Activated CD8-positive, alpha-beta memory T cell treated with anti-CD3 and anti-CD28 coated beads for 48 hours (primary cell): ENCODE data around the gene FRS3.

ENCODE experiments used
- DNase-seq, 3 experiments: peaks; one replicate each; pipeline ENCODE4 v3.0.0-alpha.2; 2020; ENCODE audit warnings: low read depth in 2 of 3, low spot score in 2 of 3

FRS3 gene

GRCh38 chr6:41791305-41791704 is 11.6 kb upstream of the FRS3 start:
- no peak for DNase-seq

GRCh38 chr6:41790045-41790444 is 10.3 kb upstream of the FRS3 start:
- no peak for DNase-seq

- DNase-seq = no peak
These were observed 9.7 kb upstream of the FRS3 start for GRCh38 chr6:41789390-41789724.

- peak; percentile 90 to 94 (median 93) for DNase-seq
These were observed 7.7 kb upstream of the FRS3 start, which contains the start of gene TOMM6 for GRCh38 chr6:41787219-41787917. Gene TOMM6, plus strand, starts transcription at chr6:41787694. Its CDS starts 4 bp downstream, at chr6:41787698.

GRCh38 chr6:41786451-41787218 is 6.9 kb upstream of the FRS3 start:
- peak; percentile 75 to 82 (median 77) for DNase-seq

GRCh38 chr6:41785689-41786450 is 6.2 kb upstream of the FRS3 start:
- DNase-seq = no peak

- no peak for DNase-seq
These were observed 5.6 kb upstream of the FRS3 start for GRCh38 chr6:41785254-41785653.

- DNase-seq = no peak
These were observed 5.0 kb upstream of the FRS3 start for GRCh38 chr6:41784581-41785171.

- no peak for DNase-seq
These were observed 3.5 kb upstream of the FRS3 start for GRCh38 chr6:41783106-41783780.

GRCh38 chr6:41781366-41781730 is 1.6 kb upstream of the FRS3 start:
- DNase-seq = no peak

GRCh38 chr6:41780551-41781365 is 1.1 kb upstream of the FRS3 start, which contains the start of gene PRICKLE4:
Gene PRICKLE4, plus strand, starts transcription at chr6:41780782. Its CDS starts 2,692 bp downstream, at chr6:41783474.
- DNase-seq = no peak

- no peak for DNase-seq
These were observed 364 bp downstream of the FRS3 start for GRCh38 chr6:41779336-41779735.

- no peak for DNase-seq
These were observed 805 bp downstream of the FRS3 start for GRCh38 chr6:41778895-41779294.

- no peak for DNase-seq
These were observed 2.0 kb downstream of the FRS3 start for GRCh38 chr6:41777551-41778285.

GRCh38 chr6:41775293-41775882 is 4.3 kb downstream of the FRS3 start:
- no peak for DNase-seq

GRCh38 chr6:41774841-41775240 is 4.9 kb downstream of the FRS3 start:
- no peak for DNase-seq

GRCh38 chr6:41771058-41771983 is 8.4 kb downstream of the FRS3 start:
- no peak for DNase-seq
